ENCODE data around the gene POT1.

GRCh38 chr7:124874644-124875163, 54.9 kb downstream of the POT1 start:
- TF ChIP-seq, protein P1, sequence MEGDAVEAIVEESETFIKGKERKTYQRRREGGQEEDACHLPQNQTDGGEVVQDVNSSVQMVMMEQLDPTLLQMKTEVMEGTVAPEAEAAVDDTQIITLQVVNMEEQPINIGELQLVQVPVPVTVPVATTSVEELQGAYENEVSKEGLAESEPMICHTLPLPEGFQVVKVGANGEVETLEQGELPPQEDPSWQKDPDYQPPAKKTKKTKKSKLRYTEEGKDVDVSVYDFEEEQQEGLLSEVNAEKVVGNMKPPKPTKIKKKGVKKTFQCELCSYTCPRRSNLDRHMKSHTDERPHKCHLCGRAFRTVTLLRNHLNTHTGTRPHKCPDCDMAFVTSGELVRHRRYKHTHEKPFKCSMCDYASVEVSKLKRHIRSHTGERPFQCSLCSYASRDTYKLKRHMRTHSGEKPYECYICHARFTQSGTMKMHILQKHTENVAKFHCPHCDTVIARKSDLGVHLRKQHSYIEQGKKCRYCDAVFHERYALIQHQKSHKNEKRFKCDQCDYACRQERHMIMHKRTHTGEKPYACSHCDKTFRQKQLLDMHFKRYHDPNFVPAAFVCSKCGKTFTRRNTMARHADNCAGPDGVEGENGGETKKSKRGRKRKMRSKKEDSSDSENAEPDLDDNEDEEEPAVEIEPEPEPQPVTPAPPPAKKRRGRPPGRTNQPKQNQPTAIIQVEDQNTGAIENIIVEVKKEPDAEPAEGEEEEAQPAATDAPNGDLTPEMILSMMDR (conservative IDR thresholded peaks at IDR 0.05; ENCODE audit: low read depth, low read length), result no peak
- no peak for TF ChIP-seq EZH2 (IDR thresholded peaks at IDR 0.05; ENCODE audit: borderline replicate concordance, low read depth, low read length, poor library complexity, severe bottlenecking)
